ENCODE measurements around the gene RTN4RL1.

- TF ChIP-seq CTCF (IDR thresholded peaks at IDR 0.05), result no peak
- TF ChIP-seq SIN3A (IDR thresholded peaks at IDR 0.05; ENCODE audit: borderline replicate concordance, insufficient read depth, low read depth, low read length), result no peak
- no peak for TF ChIP-seq REST (IDR thresholded peaks at IDR 0.05; ENCODE audit: insufficient read depth in 1 of 2, low read depth in 2 of 2, low read length in 1 of 2)
Observed at GRCh38 chr17:1972487-1973160, 52.5 kb downstream of the RTN4RL1 start.

All from Panc1 (cell line).